HG03439 (cell line): Measurements from ENCODE around the gene EPHA4.
A peak's percentile ranks its signal among the peaks of the same experiment; 100 is the strongest.

Source experiments
- ATAC-seq: cut with Tn5 transposase; IDR thresholded peaks from one replicate; pipeline ENCODE4 v1.9.1; 2021; ENCODE audit warnings: mild to moderate bottlenecking, moderate library complexity; ENCODE audit not compliant: unreplicated experiment

EPHA4 gene

GRCh38 chr2:221572821-221573429 lies 821 bp upstream of the EPHA4 start:
- ATAC-seq = peak; percentile 29

- peak; percentile 10 for ATAC-seq
These were observed 419 bp downstream of the EPHA4 start for GRCh38 chr2:221571551-221572218.

- no peak for ATAC-seq
These were observed 1.0 kb downstream of the EPHA4 start for GRCh38 chr2:221571025-221571550.

- ATAC-seq = no peak
These were observed 1.7 kb downstream of the EPHA4 start for GRCh38 chr2:221570321-221570935.

- no peak for ATAC-seq
These were observed 2.2 kb downstream of the EPHA4 start for GRCh38 chr2:221569871-221570270.

GRCh38 chr2:221569425-221569845 lies 2.7 kb downstream of the EPHA4 start:
- ATAC-seq = no peak

GRCh38 chr2:221568299-221568698 lies 3.8 kb downstream of the EPHA4 start:
- no peak for ATAC-seq

GRCh38 chr2:221567809-221568208 lies 4.3 kb downstream of the EPHA4 start:
- no peak for ATAC-seq

GRCh38 chr2:221567231-221567760 lies 4.8 kb downstream of the EPHA4 start:
- no peak for ATAC-seq

GRCh38 chr2:221563270-221563985 lies 8.7 kb downstream of the EPHA4 start:
- no peak for ATAC-seq

GRCh38 chr2:221562226-221562625 lies 9.9 kb downstream of the EPHA4 start:
- no peak for ATAC-seq

- ATAC-seq = no peak
These were observed 10.3 kb downstream of the EPHA4 start for GRCh38 chr2:221561770-221562169.

- no peak for ATAC-seq
These were observed 12.1 kb downstream of the EPHA4 start for GRCh38 chr2:221559991-221560390.

GRCh38 chr2:221558107-221558506 lies 14.0 kb downstream of the EPHA4 start:
- no peak for ATAC-seq

- ATAC-seq = peak; percentile 48
These were observed 16.6 kb downstream of the EPHA4 start for GRCh38 chr2:221555494-221555846.

GRCh38 chr2:221554769-221555493 lies 17.2 kb downstream of the EPHA4 start:
- peak; percentile 99 for ATAC-seq

- ATAC-seq = no peak
These were observed 18.8 kb downstream of the EPHA4 start for GRCh38 chr2:221553333-221553732.

- no peak for ATAC-seq
These were observed 19.8 kb downstream of the EPHA4 start for GRCh38 chr2:221552291-221552690.

GRCh38 chr2:221551864-221552263 lies 20.2 kb downstream of the EPHA4 start:
- no peak for ATAC-seq

- ATAC-seq = no peak
These were observed 23.0 kb downstream of the EPHA4 start for GRCh38 chr2:221549143-221549542.
